Retina (tissue), 1 donor: ENCODE data around the gene WDFY4.

ENCODE experiments used
- DNase-seq: peaks from one replicate; pipeline ENCODE4 v3.0.0-alpha.2; 2016

Gene WDFY4

GRCh38 chr10:48890888-48891850 lies 206.5 kb downstream of the WDFY4 start:
- peak; percentile 35 for DNase-seq

- no peak for DNase-seq
Observed at GRCh38 chr10:48894911-48895802, 210.5 kb downstream of the WDFY4 start.

- DNase-seq, result no peak
Observed at GRCh38 chr10:48895803-48896195, 211.1 kb downstream of the WDFY4 start.

- DNase-seq, result no peak
Observed at GRCh38 chr10:48896756-48897440, 212.2 kb downstream of the WDFY4 start.

GRCh38 chr10:48897441-48897790 lies 212.7 kb downstream of the WDFY4 start:
- DNase-seq, result no peak

- DNase-seq, result no peak
Observed at GRCh38 chr10:48898426-48898825, 213.8 kb downstream of the WDFY4 start.

- DNase-seq, result no peak
Observed at GRCh38 chr10:48899781-48900180, 215.1 kb downstream of the WDFY4 start.

GRCh38 chr10:48900371-48900801 lies 215.7 kb downstream of the WDFY4 start:
- no peak for DNase-seq

- no peak for DNase-seq
Observed at GRCh38 chr10:48901319-48901718, 216.6 kb downstream of the WDFY4 start.

- no peak for DNase-seq
Observed at GRCh38 chr10:48902096-48902495, 217.4 kb downstream of the WDFY4 start.

GRCh38 chr10:48903151-48903550 lies 218.5 kb downstream of the WDFY4 start:
- DNase-seq, result no peak

GRCh38 chr10:48904861-48905260 lies 220.2 kb downstream of the WDFY4 start:
- peak; percentile 49 for DNase-seq

- no peak for DNase-seq
Observed at GRCh38 chr10:48905311-48905710, 220.6 kb downstream of the WDFY4 start.

GRCh38 chr10:48906841-48907240 lies 222.2 kb downstream of the WDFY4 start:
- DNase-seq, result no peak

GRCh38 chr10:48907730-48908129 lies 223.1 kb downstream of the WDFY4 start:
- no peak for DNase-seq

- DNase-seq, result no peak
Observed at GRCh38 chr10:48910548-48910947, 225.9 kb downstream of the WDFY4 start.

- DNase-seq, result no peak
Observed at GRCh38 chr10:48913674-48914073, 229.0 kb downstream of the WDFY4 start.

- no peak for DNase-seq
Observed at GRCh38 chr10:48923748-48924147, 239.1 kb downstream of the WDFY4 start.

GRCh38 chr10:48924988-48925387 lies 240.3 kb downstream of the WDFY4 start:
- no peak for DNase-seq

GRCh38 chr10:48926255-48926654 lies 241.6 kb downstream of the WDFY4 start:
- DNase-seq, result no peak

- peak; percentile 42 for DNase-seq
Observed at GRCh38 chr10:48926764-48927540, 242.3 kb downstream of the WDFY4 start.

- no peak for DNase-seq
Observed at GRCh38 chr10:48929413-48929990, 244.8 kb downstream of the WDFY4 start.
